ENCODE measurements around the gene CRELD2.

The CRELD2 gene

DNA sequence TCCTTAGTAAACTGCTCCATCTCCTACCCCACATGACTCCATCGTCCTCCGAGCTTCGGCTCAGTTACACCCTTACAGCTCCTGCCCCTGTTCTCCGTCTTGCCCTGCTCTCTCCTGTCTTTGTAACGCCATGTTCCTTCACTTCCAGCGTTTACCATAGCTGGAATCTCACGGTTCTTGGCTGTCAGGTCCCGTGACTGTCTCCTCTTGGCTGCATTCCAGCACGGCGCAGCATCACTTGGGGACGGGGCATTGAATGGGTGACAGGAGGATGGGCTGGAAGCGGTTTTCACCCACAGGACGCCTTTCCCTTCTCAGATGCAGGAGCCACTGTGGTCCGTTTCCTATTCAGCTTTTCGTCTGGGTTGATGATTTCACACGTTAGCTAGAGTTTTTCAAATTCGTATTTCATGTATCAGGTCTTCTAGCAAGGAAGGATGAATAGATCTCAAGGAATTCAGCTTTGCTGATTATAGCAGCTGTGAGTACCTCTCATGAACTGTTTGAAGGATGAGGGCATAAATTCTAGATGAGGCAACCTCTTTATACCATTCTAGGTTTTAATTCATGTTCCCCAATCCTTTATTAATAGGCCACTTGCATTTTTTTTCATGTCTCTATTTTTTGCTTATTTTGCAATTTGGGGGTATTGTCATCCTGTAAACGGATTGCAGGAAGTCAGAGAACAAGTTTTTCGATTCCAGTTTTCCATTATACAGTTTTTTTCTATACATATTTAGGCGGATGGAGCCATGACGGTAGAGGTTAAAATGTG lies 35.7 kb upstream of the CRELD2 start:
- peaks cover 7% of the 10 kb centered on the region for H3K36me3 ChIP-seq (ENCODE audit: control insufficient read depth, insufficient read depth, low read length)

DNA sequence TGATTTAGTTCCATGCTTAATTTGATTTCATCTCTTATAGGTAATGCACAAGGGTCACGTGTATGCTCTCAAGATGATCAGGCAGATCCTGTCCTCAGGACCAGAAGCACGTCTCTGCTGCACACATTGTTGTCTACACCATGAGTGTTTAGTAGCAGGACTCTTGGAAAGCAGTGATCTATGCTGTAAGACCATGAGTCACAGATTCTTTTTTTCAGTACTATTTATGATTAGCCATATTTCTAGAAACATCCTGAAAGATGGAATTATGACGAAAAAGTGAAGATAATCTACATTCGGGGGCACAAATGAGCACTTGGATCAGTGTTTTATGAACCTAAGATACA lies 35.2 kb upstream of the CRELD2 start:
- no peaks in the 10 kb centered on the region for H3K9me3 ChIP-seq (ENCODE audit: control insufficient read depth, low read length)
- no peaks in the 10 kb centered on the region for H3K27me3 ChIP-seq (ENCODE audit: control insufficient read depth, insufficient read depth, low read length)
- H3K4me1 ChIP-seq (ENCODE audit: control insufficient read depth, insufficient read depth, low read length), result no peaks in the 10 kb centered on the region
- H3K4me3 ChIP-seq (ENCODE audit: low read length), result no peak overlapping the region
- H3K36me3 ChIP-seq (ENCODE audit: control insufficient read depth, insufficient read depth, low read length), result peaks cover 7% of the 10 kb centered on the region
- no peak overlapping the region for H3K9ac ChIP-seq (ENCODE audit: low read length)

More for the DNA sequence above, 35.7 kb upstream of the CRELD2 start:
- Histone ChIP-seq H3K4me1 (ENCODE audit: control insufficient read depth, insufficient read depth, low read length) (no peaks in the 10 kb centered on the region), H3K9me3 (ENCODE audit: control insufficient read depth, low read length) (no peaks in the 10 kb centered on the region), H3K4me3 (ENCODE audit: low read length) (no peak overlapping the region), H3K9ac (ENCODE audit: low read length) (no peak overlapping the region), H3K27me3 (ENCODE audit: control insufficient read depth, insufficient read depth, low read length) (no peaks in the 10 kb centered on the region)

DNA sequence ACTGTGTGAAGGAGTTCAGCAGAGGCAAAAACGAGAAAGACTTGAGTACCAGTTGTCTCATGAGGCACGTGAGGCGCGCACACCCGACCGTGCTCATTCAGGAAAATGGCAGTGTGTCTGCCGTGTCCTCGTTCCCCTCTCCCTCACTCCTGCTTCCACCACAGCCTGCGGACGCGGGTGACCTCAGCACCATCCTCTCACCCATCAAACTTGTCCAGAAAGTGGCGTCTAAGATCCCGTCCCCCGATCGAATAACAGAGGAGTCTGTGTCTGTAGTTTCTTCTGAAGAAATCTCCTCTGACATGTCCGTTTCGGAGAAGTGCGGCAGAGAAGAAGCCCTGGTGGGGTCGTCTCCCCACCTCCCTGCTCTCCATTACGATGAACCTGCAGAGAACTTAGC lies 34.4 kb upstream of the CRELD2 start:
- Histone ChIP-seq H3K9ac (ENCODE audit: low read length) (no peak overlapping the region), H3K36me3 (ENCODE audit: control insufficient read depth, insufficient read depth, low read length) (peaks cover 7% of the 10 kb centered on the region), H3K4me1 (ENCODE audit: control insufficient read depth, insufficient read depth, low read length) (no peaks in the 10 kb centered on the region), H3K4me3 (ENCODE audit: low read length) (no peak overlapping the region), H3K27me3 (ENCODE audit: control insufficient read depth, insufficient read depth, low read length) (no peaks in the 10 kb centered on the region), H3K9me3 (ENCODE audit: control insufficient read depth, low read length) (no peaks in the 10 kb centered on the region)

DNA sequence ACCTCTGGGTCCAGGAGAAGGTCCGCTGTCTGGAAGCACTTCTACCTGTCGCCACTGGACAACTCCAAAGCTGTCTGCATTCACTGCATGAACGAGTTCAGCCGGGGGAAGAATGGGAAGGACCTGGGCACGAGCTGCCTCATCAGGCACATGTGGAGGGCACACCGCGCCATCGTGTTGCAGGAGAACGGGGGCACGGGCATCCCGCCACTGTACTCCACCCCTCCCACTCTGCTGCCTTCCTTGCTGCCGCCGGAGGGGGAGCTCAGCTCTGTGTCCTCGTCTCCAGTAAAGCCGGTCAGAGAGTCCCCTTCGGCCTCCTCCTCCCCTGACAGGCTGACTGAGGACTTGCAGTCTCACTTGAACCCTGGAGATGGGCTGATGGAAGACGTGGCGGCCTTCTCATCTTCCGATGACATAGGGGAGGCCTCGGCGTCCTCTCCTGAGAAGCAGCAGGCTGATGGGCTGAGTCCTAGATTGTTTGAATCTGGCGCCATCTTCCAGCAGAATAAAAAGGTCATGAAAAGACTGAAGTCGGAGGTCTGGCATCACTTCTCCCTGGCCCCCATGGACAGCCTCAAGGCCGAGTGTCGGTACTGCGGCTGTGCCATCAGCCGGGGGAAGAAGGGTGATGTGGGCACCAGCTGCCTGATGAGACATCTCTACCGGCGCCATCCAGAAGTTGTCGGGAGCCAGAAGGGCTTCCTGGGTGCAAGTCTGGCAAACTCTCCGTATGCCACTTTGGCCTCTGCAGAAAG lies 33.8 kb upstream of the CRELD2 start:
- H3K9me3 ChIP-seq (ENCODE audit: control insufficient read depth, low read length), result no peaks in the 10 kb centered on the region
- no peak overlapping the region for H3K4me3 ChIP-seq (ENCODE audit: low read length)
- H3K36me3 ChIP-seq (ENCODE audit: control insufficient read depth, insufficient read depth, low read length), result peaks cover 7% of the 10 kb centered on the region
- no peaks in the 10 kb centered on the region for H3K27me3 ChIP-seq (ENCODE audit: control insufficient read depth, insufficient read depth, low read length)
- H3K9ac ChIP-seq (ENCODE audit: low read length), result no peak overlapping the region
- no peaks in the 10 kb centered on the region for H3K4me1 ChIP-seq (ENCODE audit: control insufficient read depth, insufficient read depth, low read length)

DNA sequence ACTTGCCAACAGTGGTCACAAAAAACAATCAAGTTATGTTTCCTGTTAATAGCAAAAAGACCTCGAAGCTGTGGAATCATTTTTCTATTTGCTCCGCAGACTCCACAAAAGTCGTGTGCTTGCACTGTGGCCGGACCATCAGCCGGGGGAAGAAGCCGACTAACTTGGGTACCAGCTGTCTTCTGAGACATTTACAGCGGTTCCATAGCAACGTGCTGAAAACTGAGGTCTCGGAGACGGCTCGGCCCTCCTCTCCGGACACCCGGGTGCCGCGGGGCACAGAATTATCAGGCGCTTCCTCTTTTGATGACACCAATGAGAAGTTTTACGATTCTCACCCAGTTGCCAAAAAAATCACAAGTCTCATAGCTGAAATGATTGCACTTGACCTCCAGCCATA lies 33.2 kb upstream of the CRELD2 start:
- Histone ChIP-seq H3K4me1 (ENCODE audit: control insufficient read depth, insufficient read depth, low read length) (no peaks in the 10 kb centered on the region), H3K9me3 (ENCODE audit: control insufficient read depth, low read length) (no peaks in the 10 kb centered on the region), H3K27me3 (ENCODE audit: control insufficient read depth, insufficient read depth, low read length) (no peaks in the 10 kb centered on the region), H3K36me3 (ENCODE audit: control insufficient read depth, insufficient read depth, low read length) (peaks cover 7% of the 10 kb centered on the region), H3K9ac (ENCODE audit: low read length) (no peak overlapping the region), H3K4me3 (ENCODE audit: low read length) (no peak overlapping the region)

DNA sequence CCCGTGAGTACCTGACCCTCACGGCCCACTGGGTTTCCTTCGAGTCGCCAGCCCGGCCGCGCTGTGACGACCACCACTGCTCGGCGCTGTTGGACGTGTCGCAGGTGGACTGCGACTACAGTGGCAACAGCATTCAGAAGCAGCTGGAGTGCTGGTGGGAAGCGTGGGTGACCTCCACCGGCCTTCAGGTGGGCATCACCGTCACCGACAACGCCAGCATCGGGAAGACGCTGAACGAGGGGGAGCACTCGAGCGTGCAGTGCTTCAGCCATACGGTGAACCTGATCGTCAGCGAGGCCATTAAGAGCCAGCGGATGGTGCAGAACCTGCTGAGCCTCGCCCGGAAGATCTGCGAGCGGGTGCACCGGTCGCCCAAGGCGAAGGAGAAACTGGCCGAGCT lies 32.6 kb upstream of the CRELD2 start:
- peaks cover 7% of the 10 kb centered on the region for H3K36me3 ChIP-seq (ENCODE audit: control insufficient read depth, insufficient read depth, low read length)
- H3K9me3 ChIP-seq (ENCODE audit: control insufficient read depth, low read length), result no peaks in the 10 kb centered on the region
- H3K27me3 ChIP-seq (ENCODE audit: control insufficient read depth, insufficient read depth, low read length), result no peaks in the 10 kb centered on the region
- no peak overlapping the region for H3K9ac ChIP-seq (ENCODE audit: low read length)
- H3K4me1 ChIP-seq (ENCODE audit: control insufficient read depth, insufficient read depth, low read length), result no peaks in the 10 kb centered on the region
- H3K4me3 ChIP-seq (ENCODE audit: low read length), result no peak overlapping the region

DNA sequence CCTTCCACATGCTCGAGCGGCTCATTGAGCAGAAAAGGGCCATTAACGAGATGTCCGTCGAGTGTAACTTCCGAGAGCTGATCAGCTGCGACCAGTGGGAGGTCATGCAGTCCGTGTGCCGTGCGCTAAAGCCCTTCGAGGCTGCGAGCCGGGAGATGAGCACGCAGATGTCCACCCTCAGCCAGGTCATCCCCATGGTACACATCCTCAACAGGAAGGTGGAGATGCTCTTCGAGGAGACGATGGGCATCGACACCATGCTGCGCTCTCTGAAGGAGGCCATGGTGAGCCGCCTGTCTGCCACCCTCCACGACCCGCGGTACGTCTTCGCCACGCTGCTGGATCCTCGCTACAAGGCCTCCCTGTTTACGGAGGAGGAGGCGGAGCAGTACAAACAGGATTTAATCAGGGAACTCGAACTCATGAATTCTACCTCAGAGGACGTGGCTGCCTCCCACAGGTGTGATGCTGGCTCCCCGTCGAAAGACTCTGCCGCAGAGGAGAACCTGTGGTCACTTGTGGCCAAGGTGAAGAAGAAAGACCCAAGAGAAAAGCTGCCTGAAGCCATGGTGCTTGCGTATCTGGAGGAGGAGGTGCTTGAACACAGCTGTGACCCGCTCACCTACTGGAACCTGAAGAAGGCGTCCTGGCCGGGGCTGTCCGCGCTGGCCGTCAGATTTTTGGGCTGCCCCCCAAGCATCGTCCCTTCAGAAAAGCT lies 31.9 kb upstream of the CRELD2 start:
- Histone ChIP-seq H3K4me3 (ENCODE audit: low read length) (no peak overlapping the region), H3K9me3 (ENCODE audit: control insufficient read depth, low read length) (no peaks in the 10 kb centered on the region), H3K9ac (ENCODE audit: low read length) (no peak overlapping the region), H3K4me1 (ENCODE audit: control insufficient read depth, insufficient read depth, low read length) (no peaks in the 10 kb centered on the region), H3K36me3 (ENCODE audit: control insufficient read depth, insufficient read depth, low read length) (peaks cover 7% of the 10 kb centered on the region), H3K27me3 (ENCODE audit: control insufficient read depth, insufficient read depth, low read length) (no peaks in the 10 kb centered on the region)

DNA sequence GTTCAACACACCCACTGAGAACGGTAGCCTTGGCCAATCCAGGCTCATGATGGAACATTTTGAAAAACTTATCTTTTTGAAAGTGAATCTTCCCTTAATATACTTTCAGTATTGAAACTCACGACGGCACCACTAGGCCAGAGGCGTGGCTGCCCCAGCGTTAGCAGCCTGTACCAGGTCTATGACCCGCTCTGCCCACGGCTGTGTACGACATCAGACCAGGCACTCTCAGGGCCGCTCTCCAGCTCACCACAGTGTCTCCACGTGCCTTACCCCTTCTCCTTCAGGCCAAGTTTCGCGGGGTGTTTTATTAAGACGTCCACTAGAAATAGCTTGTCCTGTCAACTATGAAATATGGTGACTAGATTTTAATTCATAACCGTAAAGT lies 31.4 kb upstream of the CRELD2 start:
- Histone ChIP-seq H3K27me3 (ENCODE audit: control insufficient read depth, insufficient read depth, low read length) (no peaks in the 10 kb centered on the region), H3K4me3 (ENCODE audit: low read length) (no peak overlapping the region), H3K4me1 (ENCODE audit: control insufficient read depth, insufficient read depth, low read length) (no peaks in the 10 kb centered on the region), H3K36me3 (ENCODE audit: control insufficient read depth, insufficient read depth, low read length) (peaks cover 7% of the 10 kb centered on the region), H3K9ac (ENCODE audit: low read length) (no peak overlapping the region), H3K9me3 (ENCODE audit: control insufficient read depth, low read length) (no peaks in the 10 kb centered on the region)

DNA sequence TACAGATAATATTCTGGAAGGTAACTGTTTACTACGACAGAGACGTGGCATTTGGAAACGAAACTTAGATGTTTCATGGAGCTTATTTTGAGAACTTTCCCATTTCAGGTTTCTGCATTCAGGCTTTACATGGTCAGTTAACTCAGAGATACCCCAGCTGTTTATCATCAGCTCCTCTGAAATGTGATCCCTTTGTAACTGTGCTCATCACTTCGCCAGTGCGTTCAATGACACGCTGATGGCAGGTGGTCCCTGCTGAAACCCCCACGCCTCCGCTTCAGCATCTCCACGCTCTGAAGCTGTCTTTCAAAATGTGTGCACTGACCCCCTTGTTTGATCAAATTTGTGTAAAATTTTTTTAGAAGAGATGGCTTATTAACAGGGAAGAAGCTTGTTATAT lies 30.7 kb upstream of the CRELD2 start:
- H3K4me1 ChIP-seq (ENCODE audit: control insufficient read depth, insufficient read depth, low read length), result no peaks in the 10 kb centered on the region
- no peaks in the 10 kb centered on the region for H3K27me3 ChIP-seq (ENCODE audit: control insufficient read depth, insufficient read depth, low read length)
- H3K9me3 ChIP-seq (ENCODE audit: control insufficient read depth, low read length), result no peaks in the 10 kb centered on the region
- no peak overlapping the region for H3K9ac ChIP-seq (ENCODE audit: low read length)
- H3K4me3 ChIP-seq (ENCODE audit: low read length), result no peak overlapping the region
- H3K36me3 ChIP-seq (ENCODE audit: control insufficient read depth, insufficient read depth, low read length), result peaks cover 7% of the 10 kb centered on the region

DNA sequence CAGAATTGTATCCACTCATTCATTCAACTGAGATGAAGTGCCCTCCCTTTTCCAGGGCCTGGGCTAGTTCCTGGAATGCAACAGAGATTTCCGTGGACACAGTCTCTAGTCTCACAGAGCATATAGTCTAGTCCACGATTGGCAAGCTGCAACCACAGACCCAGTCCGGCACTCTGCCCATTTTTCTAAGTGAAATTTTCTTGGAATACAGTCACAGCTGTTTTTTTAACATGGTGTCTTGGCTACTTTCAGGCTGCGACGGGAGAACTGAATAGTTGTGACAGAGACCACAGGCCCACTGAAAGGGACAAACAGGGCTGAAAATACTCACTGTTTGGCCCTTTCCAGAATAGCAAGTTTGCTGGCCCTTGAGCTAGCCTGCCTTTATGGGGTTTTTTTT lies 29.4 kb upstream of the CRELD2 start:
- Histone ChIP-seq H3K4me3 (ENCODE audit: low read length) (no peak overlapping the region), H3K4me1 (ENCODE audit: control insufficient read depth, insufficient read depth, low read length) (no peaks in the 10 kb centered on the region), H3K36me3 (ENCODE audit: control insufficient read depth, insufficient read depth, low read length) (peaks cover 7% of the 10 kb centered on the region), H3K9ac (ENCODE audit: low read length) (no peak overlapping the region), H3K9me3 (ENCODE audit: control insufficient read depth, low read length) (no peaks in the 10 kb centered on the region), H3K27me3 (ENCODE audit: control insufficient read depth, insufficient read depth, low read length) (no peaks in the 10 kb centered on the region)

DNA sequence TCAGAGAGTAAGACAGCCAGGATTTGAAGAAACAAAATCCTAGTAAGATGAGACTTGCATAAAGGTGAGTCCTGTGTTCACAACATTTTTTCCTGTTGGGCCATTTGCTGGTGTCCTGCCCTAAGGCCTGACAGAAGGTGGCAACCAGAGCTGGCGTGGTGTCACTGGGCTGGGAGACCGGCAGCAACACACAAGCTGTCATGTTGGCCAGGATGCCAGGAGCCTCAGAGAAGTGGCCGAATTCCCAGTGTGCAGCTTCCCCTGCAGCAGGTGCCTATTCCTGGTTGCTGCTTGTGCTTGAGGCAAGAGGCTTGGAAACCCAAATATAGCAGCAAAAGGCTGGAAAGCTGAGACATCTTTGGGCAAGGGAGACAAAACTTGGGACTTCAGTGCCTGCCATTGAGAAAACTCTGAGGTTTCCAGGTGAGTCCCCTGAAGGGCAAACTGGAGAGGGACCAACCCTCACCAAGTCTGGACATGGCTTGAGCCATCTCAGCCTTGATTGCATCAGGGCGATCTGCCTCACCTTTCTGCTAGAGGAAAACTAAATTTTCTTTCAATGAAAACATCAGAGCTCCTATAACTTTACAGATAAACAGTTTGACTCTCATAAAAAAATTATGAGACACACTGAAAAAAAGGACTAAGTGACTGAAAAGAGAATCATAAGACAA lies 26.1 kb upstream of the CRELD2 start:
- Histone ChIP-seq H3K4me1 (ENCODE audit: control insufficient read depth, insufficient read depth, low read length) (no peaks in the 10 kb centered on the region), H3K9me3 (ENCODE audit: control insufficient read depth, low read length) (no peaks in the 10 kb centered on the region), H3K36me3 (ENCODE audit: control insufficient read depth, insufficient read depth, low read length) (no peaks in the 10 kb centered on the region), H3K27me3 (ENCODE audit: control insufficient read depth, insufficient read depth, low read length) (no peaks in the 10 kb centered on the region), H3K4me3 (ENCODE audit: low read length) (no peak overlapping the region), H3K9ac (ENCODE audit: low read length) (no peak overlapping the region)

DNA sequence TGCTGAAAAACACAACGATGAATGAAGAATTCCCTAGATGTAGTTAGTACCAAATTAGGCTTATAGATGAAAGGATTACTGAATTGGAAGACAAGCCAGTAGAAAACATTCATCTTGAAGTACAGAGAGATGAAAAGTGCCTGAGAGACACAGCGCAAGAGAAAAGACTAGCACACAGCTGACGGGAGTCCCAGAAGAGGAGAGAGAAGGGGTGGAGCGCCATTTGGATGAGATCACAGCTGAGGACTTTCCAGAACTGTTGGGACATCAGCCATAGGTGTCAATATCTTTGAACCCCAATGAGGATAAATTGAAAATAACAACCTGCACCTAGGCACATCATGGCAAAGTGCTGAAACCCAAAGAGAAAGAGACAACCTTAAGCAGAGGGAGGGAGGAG lies 25.4 kb upstream of the CRELD2 start:
- Histone ChIP-seq H3K4me1 (ENCODE audit: control insufficient read depth, insufficient read depth, low read length) (no peaks in the 10 kb centered on the region), H3K4me3 (ENCODE audit: low read length) (no peak overlapping the region), H3K9me3 (ENCODE audit: control insufficient read depth, low read length) (no peaks in the 10 kb centered on the region), H3K36me3 (ENCODE audit: control insufficient read depth, insufficient read depth, low read length) (no peaks in the 10 kb centered on the region), H3K27me3 (ENCODE audit: control insufficient read depth, insufficient read depth, low read length) (no peaks in the 10 kb centered on the region), H3K9ac (ENCODE audit: low read length) (no peak overlapping the region)

Data from mucosa of stomach (tissue), 1 donor.